Measurements from ENCODE around the gene FAM83F.
"Not testable (repeated sequence)": the region's sequence is repeated elsewhere in the genome, so short reads cannot be mapped to it uniquely, and the experiment has no call there.

Gene FAM83F

DNA sequence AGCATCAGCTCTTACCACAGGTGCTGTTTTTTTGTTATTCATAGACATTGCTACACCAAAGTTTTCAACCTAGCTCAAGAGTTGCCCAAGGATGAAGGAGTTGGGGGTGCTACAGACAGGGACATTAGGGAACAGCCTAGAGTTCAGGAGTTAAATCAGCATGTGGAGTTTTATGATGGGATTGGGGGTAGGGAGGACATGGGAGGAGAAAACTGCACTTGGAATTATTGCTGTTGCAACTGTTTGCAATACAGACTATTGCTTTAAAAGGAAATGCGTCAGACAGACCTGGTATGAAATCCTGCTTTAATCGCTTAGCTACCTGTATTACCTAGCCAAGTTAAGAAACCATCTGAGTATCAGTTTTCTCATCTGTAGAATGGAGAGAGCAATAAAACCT lies 28.3 kb upstream of the FAM83F start:
- no peak for DNase-seq

DNA sequence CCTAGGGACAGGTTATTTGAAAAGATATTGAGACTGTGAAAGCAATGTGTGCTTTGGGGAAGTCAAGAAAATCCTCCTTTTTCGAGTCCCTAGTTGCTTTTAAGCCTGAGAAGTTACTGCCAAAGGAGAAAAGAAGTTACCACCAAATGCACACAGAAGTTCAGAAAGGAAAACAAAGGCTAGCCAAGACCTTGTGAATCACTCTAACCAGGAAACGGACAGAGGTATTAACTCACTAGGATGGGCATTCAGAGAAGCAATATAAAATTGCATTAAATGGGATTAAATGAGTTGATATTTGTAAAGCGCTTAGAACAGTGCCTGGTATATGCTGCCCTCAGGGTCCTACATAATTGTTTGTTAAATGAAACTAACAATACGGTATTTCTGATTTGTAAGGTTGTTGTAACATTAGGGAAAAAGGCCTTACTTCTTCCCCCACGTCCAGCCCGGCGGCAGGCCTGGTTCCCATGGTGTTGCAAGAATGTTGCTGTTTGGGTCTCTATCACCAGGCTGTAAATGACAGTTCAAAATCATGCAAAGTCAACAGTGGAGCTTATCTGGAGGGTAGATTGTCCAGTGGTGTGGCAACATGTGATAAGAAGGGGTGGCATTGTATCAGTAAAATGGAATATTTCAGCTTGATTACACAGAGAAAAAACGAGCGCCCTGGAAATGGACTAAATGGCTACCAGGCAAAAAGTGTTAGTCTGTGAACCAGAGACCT lies 27.5 kb upstream of the FAM83F start:
- no peak for DNase-seq

DNA sequence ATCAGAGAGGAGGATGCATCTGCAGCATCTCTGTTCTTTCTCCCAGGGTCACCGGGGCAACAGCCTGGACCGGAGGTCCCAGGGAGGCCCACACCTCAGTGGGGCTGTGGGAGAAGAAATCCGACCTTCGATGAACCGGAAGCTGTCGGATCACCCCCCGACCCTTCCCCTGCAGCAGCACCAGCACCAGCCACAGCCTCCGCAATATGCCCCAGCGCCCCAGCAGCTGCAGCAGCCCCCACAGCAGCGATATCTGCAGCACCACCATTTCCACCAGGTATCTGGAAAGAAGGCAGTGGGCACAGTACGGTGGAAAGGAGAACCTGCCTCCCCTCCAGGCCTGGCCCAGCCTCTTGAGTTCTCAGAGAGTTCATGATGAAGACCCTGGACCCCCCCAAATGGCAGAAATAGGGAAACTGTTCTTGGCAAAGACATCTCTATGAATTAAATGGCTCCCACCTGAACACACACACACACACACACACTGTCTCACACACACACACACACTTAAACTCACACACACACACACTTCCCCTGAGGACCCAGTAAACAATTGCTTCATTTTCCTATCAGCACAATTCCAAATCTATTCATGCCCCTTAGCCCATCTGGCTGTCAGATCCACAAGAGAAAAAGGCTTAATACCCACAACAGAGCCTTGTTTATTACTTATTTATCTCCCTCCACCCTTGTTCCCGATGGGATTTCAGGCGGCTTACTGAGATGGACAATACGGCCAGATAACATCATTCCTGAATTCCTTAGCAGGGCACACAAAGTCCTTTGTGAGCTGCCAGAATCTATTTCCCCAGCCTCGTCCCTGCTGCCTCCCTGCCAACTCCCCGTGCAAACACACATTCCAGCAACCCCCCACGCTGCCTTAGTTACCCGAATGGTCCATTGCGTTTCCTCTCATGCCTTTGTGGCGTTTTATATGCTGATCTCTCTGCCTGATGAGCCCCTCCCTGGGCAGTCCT lies 26.5 kb upstream of the FAM83F start:
- DNase-seq = no peak

DNA sequence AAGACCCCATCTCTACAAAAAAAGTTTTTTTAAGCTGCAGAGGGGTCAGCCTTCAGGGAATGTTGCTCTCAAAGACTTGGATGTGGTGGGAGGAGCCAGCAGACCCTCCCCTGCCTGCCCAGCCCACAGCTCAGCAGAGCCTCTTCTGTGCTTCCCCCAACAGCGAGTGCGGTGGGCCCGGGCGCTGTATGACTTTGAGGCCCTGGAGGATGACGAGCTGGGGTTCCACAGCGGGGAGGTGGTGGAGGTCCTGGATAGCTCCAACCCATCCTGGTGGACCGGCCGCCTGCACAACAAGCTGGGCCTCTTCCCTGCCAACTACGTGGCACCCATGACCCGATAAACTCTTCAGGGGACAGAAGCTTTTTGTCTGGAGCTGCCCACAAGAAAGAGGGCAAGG lies 24.0 kb upstream of the FAM83F start:
- no peak for DNase-seq

DNA sequence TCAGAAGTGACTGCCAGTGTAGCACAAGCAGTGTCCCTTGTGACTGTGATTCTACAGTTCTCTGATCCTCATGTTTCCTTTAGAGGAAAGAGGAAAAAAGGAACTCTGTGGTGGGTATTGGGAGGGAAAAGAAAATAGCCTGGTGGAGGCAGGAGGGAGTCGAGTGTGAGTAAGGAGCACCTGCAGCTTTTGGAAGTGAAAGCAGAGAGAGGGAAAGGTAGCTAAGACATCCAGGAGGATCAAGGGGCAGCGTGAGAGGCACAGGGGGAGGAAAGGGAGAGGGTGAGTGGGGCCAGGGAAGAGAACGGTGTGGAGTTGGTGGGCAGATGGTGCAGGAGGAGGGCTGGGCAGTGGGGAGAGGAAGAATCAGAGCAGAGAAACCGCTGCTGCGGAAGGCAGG lies 22.1 kb upstream of the FAM83F start:
- DNase-seq = no peak

DNA sequence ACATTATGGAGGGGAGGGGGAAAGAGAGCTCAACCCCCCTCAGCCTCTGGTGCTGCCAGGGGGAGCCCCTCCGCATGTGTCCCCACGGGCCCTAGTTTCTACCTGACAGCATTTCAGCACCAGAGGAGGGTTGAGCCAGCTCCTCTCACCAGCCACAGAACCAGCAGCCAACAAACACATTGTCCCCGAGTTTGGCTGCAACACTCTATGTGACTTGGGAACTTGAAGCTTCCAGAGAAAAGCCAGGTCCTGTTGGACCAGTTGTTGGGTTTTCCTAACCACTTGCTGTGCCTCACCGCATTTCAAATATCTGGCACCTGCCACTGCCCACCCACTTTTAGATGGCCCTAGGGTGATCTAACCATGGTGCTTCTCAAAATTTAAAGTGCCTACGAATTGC lies 21.1 kb upstream of the FAM83F start:
- DNase-seq = no peak

DNA sequence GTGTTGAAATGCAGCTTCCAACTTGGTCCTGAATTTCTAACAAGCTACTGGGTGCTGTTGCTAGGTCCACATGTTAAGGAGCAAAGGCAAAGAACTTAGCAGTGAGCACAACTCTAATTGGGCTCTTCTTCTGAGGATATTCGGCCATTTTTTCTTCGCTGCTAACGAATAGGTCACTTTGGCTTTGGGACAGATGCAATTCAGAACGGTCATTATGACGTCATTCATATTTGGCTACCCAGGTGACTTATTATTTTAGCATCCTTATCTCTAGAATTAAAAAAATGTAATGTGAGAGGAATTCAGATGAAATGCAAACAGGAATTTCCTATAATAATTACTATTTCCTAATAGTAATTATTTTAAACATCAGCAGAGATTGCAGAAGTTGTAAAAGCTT lies 20.7 kb upstream of the FAM83F start:
- DNase-seq = no peak

DNA sequence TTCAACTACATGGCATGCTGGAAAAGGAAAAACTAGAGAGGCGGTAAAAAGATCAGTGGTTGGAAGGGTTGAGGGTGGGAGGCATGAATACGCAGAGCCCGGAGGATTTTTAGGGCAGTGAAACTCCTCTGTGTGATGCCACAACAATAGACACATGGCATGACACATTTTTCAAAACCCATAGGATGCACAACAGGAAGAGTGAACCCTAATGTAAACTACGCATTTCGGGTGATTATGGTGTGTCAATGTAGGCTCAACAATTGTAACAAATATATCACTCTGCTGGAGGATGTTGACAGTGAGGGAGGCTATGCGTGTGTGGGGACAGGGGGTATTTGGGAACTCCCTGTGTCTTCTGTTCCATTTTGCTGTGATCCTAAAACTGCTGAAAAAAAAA lies 15.7 kb upstream of the FAM83F start:
- DNase-seq = no peak

DNA sequence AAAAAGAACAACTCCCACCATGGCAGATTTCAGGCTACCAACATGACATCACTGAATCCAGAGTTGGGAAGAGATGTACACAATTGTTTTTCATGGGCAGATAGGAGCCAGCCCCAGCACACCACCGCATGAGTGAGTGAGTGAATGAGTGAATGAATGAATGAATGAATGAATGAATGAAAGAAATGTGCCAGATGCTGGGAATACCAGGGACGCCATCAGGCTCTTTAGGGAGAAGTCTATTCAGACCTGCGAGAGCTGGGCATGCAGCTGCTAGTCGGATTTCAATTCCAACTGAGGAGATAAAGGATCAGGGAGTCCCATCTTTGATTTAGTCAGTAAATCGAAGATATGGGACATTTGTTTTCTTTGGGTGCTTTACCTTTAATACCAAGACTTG lies 15.3 kb upstream of the FAM83F start:
- DNase-seq = no peak

DNA sequence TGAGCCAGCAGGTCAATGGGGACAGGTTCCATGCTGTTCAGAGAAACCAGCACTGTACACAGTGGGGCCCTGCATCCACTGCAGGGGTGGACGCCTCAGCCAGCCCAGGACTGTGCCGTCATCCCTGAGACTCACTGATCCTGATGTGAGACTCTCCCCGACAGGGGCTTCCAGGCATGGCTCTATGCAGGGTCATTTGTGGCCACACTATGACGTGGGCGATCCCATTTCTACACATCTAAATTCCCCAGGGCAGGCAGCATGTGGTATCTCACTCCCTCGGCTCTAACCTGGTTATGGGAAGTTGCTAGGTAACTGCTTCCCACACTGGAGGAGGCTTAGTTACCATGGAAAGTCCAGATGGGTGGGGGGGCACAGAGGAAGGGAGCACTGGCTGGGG lies 14.2 kb upstream of the FAM83F start:
- DNase-seq = no peak

DNA sequence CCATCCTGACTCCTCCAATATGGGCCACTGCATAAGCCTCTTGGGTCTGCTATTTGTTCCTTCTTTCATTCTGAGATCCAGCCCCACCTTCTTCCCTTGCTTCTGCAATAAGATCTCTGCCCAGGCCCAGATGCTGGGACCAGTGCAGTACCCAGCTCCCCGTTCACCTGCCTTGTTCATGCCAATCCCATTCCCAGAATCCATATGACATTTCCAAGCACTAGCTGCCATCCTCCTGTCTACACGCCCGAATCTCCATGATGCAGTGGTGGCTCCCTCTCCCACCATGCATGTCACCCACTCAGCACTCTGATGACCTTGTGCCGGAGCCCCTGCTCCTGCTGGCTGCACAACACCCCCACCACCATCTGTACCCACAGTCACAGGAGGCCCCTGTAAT lies 11.4 kb upstream of the FAM83F start:
- DNase-seq = no peak

DNA sequence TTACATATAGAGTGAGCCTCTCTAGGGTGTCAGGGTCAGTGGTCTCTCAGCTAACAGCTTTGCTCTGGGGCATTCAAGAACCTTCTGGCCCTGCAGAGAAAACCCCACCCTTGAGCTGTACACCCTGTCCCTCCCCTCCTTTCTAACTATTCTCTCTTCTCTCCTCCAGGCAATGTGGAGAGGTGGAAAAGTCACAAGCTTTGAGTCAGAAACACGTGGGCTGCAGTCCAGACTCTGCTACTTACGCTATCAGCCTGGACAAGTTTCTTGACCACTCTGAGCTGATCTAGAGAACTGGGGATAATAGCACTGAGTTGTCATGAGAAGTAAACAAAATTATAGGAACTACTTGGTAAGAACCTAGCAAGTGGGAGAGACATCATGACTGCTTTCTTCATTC lies 10.7 kb upstream of the FAM83F start:
- DNase-seq = no peak

DNA sequence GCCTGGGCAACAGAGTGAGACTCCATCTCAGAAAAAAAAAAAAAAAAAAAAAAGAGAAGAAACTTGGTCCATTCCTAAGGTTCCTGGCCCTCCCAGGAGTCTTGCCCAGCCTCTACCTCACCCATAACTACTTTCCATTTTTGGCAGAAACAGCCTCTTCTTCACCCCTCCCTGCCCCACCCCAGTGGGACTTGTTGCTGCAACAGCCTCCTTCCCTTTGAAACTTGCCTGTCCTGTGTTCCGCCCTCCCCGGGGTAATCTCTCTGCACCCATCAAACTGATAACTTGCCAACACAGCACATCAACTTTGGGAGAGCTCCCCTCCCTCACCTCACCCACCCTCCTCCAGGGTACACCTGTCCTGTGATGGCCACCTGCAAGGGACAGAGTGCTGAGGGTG lies 10.0 kb upstream of the FAM83F start:
- DNase-seq = no peak

DNA sequence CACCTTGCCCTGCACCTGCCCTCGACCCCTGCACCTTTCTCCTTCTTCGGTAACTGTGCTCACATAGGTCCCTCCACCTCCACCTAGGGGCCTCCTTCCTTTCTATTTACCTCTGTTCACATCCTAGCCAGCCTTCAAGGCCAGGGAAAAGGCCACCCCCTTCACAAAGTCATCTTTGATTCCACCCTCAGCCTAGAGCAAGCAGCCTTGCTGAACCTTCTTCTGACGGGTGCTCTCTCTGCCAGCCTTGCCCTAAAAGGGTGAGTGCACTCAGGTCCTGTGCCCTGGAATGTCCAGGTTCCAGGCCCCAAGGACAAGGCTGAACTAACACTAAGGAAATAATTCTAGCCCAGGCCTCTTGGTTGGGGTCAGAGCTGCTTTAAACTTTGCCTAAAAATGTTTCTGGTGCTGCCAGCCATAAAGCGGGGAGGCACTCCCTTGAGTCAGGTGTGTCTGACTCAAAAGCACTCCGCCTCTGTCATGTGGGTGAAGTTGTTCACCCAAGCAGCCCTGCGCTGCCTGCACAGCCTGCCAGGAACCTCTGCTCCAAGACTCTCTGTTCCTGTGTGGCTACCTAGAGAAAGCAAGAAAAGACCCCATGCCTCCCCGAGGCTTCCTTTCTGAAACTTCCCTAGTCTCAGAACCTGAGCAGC lies 9.2 kb upstream of the FAM83F start:
- no peak for DNase-seq

DNA sequence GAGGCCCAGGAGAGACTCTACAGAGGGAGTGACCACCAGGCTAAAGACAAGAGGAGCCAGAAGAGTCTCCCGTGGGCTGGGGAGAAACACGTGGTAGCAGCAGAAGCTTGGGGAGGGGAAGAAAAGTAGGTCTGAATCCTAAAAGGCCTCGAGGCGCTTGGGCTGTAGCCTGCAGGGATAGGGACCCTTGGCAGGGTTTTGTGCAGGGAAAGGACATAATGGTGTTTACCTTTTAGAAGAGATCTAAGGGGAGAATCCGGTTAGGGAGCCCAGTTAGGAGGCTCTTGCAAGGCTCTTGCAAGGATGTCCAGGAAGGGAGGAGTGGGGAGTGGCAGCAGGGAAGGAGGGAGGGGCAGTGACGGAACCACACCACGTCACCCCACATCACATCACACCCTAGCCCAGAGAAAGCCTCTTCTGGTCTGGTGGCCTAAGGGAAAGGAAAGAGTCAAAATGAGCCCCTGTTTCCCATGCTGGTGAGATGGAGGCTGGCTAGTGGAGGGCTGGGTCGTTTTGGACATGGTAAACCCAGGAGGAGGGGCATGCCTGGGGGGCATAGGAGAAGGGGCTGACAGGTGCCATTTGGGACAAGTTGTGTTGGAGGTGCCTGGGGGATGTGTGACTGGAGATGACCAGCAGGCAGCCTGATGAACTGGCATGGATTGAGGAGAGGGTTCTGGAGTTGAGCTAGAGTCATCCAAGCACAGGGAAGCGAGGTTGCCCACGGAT lies 6.2 kb upstream of the FAM83F start:
- DNase-seq = no peak

DNA sequence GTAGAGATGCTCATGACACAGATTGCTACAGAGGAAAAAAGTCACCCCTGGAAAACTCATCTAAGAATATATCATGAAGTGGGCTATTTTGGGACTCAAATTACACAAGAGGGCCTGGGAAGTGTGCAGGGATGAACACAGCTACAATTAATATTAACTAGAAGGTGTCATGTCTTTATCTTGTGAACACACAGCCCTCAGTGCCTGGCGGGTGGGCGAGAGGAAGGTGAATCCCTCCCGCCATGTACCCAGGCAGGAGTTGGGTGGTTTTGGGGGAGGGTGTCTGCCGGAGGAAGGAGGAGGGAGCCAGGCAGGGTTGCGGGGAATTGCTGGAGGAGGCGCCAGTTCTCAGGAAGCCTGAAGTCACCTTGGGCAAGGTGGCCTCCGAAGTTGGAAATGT lies 5.1 kb upstream of the FAM83F start:
- no peak for DNase-seq

DNA sequence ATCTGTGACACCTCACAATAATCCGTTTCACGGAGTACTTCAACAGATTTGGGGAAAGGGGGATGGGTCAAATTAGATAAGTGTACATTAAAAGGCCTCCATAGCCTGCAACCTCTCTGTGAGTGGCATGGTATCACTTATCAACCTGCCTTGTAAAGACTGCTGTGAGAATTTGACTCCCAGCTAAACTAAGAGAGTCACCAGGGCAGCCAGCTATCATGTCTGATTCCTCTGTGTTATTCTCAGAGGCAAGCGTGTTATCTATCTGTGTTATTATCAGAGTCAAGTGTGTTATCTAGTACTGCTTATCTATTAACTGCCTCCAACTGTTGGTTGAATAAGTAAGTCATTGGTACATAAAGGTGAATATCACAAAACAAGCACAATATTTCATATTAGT lies 4.1 kb upstream of the FAM83F start:
- DNase-seq = no peak

DNA sequence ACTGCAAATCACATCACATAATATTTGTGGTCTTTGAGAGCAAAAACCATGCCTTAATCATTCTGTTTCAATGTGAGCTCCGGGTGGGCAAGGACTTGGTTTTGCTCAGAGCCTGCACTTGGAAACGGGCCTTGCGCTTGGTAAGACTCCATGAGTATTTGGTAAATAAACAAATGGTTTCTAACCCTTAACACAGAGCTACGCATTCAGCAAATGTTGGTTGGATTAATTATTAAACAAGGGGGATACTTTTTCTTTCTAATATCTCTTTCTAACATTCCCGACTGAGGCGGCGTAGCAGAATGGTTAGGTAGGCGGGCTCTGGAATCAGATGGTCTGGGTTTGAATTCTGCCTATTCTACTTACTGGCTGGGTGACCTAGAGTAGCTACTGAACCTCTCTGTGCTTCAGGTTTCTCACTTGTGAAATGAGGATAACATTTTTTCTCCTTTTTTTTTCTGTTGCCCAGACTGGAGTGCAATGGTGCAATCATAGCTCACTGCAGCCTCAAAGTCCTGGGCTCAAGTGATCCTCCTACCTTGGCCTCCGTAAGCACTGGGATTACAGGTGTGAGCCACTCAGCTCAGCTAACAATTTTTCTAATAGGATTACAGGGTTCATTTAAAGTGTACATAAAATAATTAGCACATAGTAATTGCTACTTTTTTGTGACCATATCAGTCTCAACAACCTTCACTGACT lies 3.4 kb upstream of the FAM83F start:
- DNase-seq = no peak

DNA sequence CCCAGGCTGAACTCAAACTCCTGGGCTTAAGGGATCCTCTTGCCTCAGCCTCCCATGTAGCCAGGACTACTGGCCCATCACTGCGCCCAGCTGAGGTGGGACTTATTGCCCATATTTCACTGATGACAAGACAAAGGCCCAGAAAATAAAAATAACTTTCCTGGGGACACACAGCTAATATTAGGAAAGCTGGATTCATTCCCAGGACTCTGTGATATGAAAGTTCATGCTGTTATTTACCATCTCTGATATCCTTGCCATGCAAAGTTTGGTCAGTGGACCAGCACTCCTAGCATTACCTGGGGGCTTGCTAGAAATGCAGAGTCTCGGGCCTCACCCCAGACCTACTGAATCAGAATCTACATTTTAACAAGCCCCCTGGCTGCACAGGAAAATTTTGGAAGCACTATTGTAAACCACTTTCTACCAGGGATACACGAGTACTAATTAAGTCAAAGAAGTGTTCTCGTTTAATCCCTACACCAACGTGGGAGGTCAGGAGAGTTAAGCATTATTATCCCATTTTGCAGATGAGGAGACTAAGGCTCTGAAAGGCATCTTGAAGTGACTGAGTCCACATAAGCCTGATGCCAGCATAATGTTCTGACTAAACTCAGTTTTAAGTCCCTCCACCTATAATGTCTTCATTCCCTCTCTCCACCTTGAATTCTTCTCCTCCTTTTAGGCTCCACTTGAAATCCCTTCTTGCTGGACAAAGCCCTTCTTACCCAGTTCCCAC lies 2.5 kb upstream of the FAM83F start:
- no peak for DNase-seq

DNA sequence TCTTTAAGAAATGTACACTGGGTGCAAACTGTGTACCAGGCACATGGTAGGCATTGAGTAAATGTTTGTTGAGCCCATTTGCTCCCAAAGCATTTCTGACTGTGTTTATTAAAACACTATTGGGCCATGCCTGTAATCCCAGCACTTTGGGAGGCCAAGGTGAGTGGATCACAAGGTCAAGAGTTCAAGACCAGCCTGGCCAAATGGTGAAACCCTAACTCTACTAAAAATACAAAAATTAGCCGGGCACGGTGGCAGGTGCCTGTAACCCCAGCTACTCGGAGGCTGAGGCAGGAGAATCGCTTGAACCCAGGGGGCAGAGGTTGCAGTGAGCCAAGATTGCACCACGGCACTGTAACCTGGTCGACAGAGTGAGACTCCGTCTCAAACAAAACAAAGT lies 1.9 kb upstream of the FAM83F start:
- not testable (repeated sequence) for DNase-seq

DNA sequence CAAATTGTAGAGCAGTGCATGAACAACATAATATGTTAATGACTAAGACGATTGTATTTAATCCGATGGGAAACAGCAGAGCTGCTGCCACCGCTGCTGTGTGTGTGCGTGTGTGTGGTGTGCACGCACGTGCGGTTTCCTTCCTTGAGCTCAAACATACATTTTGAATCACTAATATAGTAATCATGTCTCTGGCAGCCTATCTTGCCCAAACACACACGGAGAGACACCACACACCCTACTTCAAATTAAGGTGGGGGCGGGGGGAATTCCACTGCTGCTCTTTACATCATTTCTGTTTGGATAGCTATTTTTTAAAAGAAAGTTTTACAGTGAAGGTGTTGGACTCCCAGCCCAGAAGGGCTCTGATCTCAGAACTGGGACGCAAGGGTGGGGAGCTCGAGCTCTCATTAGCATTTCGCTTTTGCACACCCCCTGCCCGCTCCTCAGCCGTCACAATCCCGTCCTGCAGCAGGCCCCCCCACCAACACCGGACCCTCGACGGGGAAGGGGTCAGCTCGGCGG lies 651 bp upstream of the FAM83F start:
- DNase-seq = peak; percentile 63

All from stimulated activated CD4-positive, alpha-beta T cell treated with anti-CD3 and anti-CD28 coated beads, Interleukin-4, amount 100 ng/mL, for 24 hours (primary cell).